PC-3 (cell line): ENCODE results near the gene GATAD2A.

ENCODE experiments used
- CTCF ChIP-seq: fragments of 300-600 bp; sonication (generic); conservative IDR thresholded peaks from 2 replicates; pipeline ENCODE4 v1.5.1; 2017; ENCODE audit warnings: antibody characterized with exemption, low read depth, mild to moderate bottlenecking, low read length
- EZH2 ChIP-seq: fragments of 300-600 bp; sonication (generic); IDR thresholded peaks from one replicate; pipeline ENCODE4 v1.6.1; 2017; ENCODE audit warnings: antibody characterized with exemption, mild to moderate bottlenecking, low read length; ENCODE audit not compliant: unreplicated experiment

DNA sequence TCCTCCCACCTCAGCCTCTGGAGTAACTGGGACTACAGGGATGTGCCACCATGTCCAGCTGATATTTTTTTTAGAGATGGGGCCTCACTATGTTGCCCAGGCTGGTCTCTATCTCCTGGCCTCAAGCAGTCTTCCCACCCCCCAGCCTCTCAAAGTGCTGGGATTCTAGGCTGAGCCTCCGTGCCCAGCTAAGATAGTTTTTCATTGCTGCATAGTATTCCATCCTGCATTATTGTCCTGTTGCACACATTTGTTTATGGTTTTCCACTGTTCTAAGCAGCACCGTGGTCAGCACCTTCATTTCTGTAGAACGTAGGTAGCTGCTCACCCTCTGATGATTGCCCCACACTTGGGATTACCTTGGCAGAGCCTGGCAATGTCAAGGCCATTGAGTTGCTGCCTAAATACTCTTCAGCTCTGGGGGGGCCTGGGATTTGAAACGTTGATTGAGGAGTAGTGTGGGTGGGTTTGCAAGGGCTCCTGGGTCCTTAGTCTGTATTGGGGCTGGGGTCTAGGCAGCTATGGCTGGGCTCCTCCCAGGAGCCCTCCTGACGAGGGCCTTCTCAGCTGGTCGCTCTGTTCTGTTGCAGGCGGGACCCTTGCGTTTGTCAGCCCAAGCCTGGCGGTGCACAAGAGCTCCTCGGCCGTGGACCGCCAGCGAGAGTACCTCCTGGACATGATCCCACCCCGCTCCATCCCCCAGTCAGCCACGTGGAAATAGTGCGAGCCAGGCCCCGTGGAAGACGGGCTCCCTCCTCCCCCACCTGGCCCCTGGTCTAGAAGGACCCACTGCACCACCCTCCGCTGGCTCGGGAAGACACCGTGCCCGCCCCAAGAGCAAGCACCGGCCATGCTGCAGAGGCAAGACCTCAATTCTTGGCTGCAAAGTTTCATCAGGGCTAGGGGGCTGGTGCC, 99.5 kb downstream of the GATAD2A start:
- no peak for TF ChIP-seq CTCF
- TF ChIP-seq EZH2, result no peak
